AG04450 (cell line): ENCODE data around the gene SLC23A2. TPM values are rescaled to one million over a fixed set of nuclear protein-coding genes. Genes with fewer than 3 reads are reported as not detected.

Source experiments
- CTCF ChIA-PET: fragments of 300-600, 350-600 bp; formaldehyde crosslinking; extraction: SDS; loops from one replicate; lab custom pipeline; 2022; ENCODE audit warnings: antibody characterized with exemption, inconsistent platforms; lab: Charles Lee
- POLR2A ChIA-PET: fragments of 350-600 bp; formaldehyde crosslinking; extraction: SDS; loops from one replicate; lab custom pipeline; 2021; ENCODE audit warnings: antibody characterized with exemption, inconsistent platforms; lab: Yijun Ruan, JAX
- DNase-seq: peaks from one replicate; pipeline ENCODE4 v3.0.0-alpha.2; 2011; ENCODE audit warnings: low read depth, low spot score
- H3K27ac ChIP-seq: one replicate; pipeline ENCODE4 v1.5.1; 2012; ENCODE audit warnings: low read depth, low read length, control low read depth
- H3K27me3 ChIP-seq: one replicate; pipeline ENCODE4 v1.6.0; 2012; ENCODE audit warnings: low read length; ENCODE audit not compliant: control insufficient read depth, insufficient read depth
- H3K4me3 ChIP-seq: 2 replicates; pipeline ENCODE4 v1.5.1; 2011; ENCODE audit warnings: mild to moderate bottlenecking, low read depth, low read length, control low read depth
- H3K9me3 ChIP-seq: 2 replicates; pipeline ENCODE4 v1.5.1; 2012; ENCODE audit warnings: low read length; ENCODE audit not compliant: control insufficient read depth, insufficient read depth
- CTCF ChIP-seq: IDR thresholded peaks from 2 replicates; pipeline ENCODE4 v1.5.1; 2011; ENCODE audit warnings: low read depth, low read length, control low read depth, inconsistent platforms
- polyA plus RNA-seq: library from polyadenylated mRNA; depleted of rRNA; stranded (reverse); fragments of >200 nt; gene quantifications from 2 replicates; pipeline ENCODE4 v1.2.3, GENCODE V29; 2011

Gene SLC23A2
- polyA plus RNA-seq, 1 experiment = 17.9 TPM

- ChIA-PET CTCF (interaction anchor here (0.7 to 3.8 kb wide), 5 partner anchors 18 to 234 kb away, joined by 3 to 34 read pairs (median 4); no protein-coding TSS in a partner anchor), POLR2A (no interaction called here)
Observed at GRCh38 chr20:4957939-4958362, 43.4 kb downstream of the SLC23A2 start.

GRCh38 chr20:4957187-4957586 lies 44.1 kb downstream of the SLC23A2 start:
- Histone ChIP-seq H3K27me3 (no peaks in the 10 kb centered on the region), H3K27ac (no peak overlapping the region), H3K4me3 (no peak overlapping the region), H3K9me3 (no peaks in the 10 kb centered on the region; the same call in none of the 2 replicates)
- ChIA-PET POLR2A (no interaction called here), CTCF (interaction anchor here (0.6 to 3.8 kb wide), 9 partner anchors 15 to 235 kb away, joined by 3 to 34 read pairs (median 3); no protein-coding TSS in a partner anchor)
- no peak for DNase-seq
- TF ChIP-seq CTCF = no peak

More at GRCh38 chr20:4957939-4958362, 43.4 kb downstream of the SLC23A2 start:
- Histone ChIP-seq H3K4me3 (no peak overlapping the region), H3K9me3 (no peaks in the 10 kb centered on the region; the same call in none of the 2 replicates), H3K27me3 (no peaks in the 10 kb centered on the region), H3K27ac (no peak overlapping the region)
- DNase-seq = no peak
- TF ChIP-seq CTCF = no peak

GRCh38 chr20:4956200-4956810 lies 45.0 kb downstream of the SLC23A2 start:
- CTCF ChIA-PET = interaction anchor here (0.6 to 3.8 kb wide), 26 partner anchors 8 to 222 kb away, joined by 3 to 42 read pairs (median 5); no protein-coding TSS in a partner anchor
- Histone ChIP-seq H3K9me3 (no peaks in the 10 kb centered on the region; the same call in none of the 2 replicates), H3K27me3 (no peaks in the 10 kb centered on the region), H3K27ac (no peak overlapping the region), H3K4me3 (no peak overlapping the region)
- POLR2A ChIA-PET = no interaction called here
- DNase-seq = no peak
- TF ChIP-seq CTCF = peak; percentile 88

- no peaks in the 10 kb centered on the region for H3K9me3 ChIP-seq
- TF ChIP-seq CTCF = no peak
- H3K27me3 ChIP-seq = no peaks in the 10 kb centered on the region
- POLR2A ChIA-PET = no interaction called here
- H3K27ac ChIP-seq = no peak overlapping the region
- no peak for DNase-seq
- CTCF ChIA-PET = interaction anchor here (0.6 to 1.1 kb wide), 3 partner anchors 10 to 69 kb away, joined by 3 to 4 read pairs (median 3); no protein-coding TSS in a partner anchor
- H3K4me3 ChIP-seq = no peak overlapping the region
Observed at GRCh38 chr20:4953881-4954280, 47.4 kb downstream of the SLC23A2 start.

- POLR2A ChIA-PET = no interaction called here
- CTCF ChIA-PET = no interaction called here
- no peak for DNase-seq
- no peaks in the 10 kb centered on the region for H3K9me3 ChIP-seq
- no peak overlapping the region for H3K27ac ChIP-seq
- no peak overlapping the region for H3K4me3 ChIP-seq
- no peak for TF ChIP-seq CTCF
- no peaks in the 10 kb centered on the region for H3K27me3 ChIP-seq
Observed at GRCh38 chr20:4952229-4952628, 49.1 kb downstream of the SLC23A2 start.
